GM12891 (cell line): ENCODE results near the gene JMY.
"Not testable (repeated sequence)": the region's sequence is repeated elsewhere in the genome, so short reads cannot be mapped to it uniquely, and the experiment has no call there.

Experiments used
- DNase-seq: peaks from one replicate; pipeline ENCODE4 v3.0.0; 2011; ENCODE audit warnings: low spot score; ENCODE audit not compliant: insufficient read length
- FAIRE-seq: peaks from 2 replicates; lab custom pipeline; 2011; peaks lifted over from hg19 to GRCh38; lab: Jason Lieb, UNC
- PAX5 ChIP-seq: IDR thresholded peaks from 2 replicates; pipeline ENCODE4 v1.6.1; 2011; ENCODE audit warnings: low read length, moderate library complexity, mild to moderate bottlenecking; ENCODE audit not compliant: insufficient read depth, severe bottlenecking
- POLR2A ChIP-seq: IDR thresholded peaks from 2 replicates; pipeline ENCODE4 v1.6.1; 2011; ENCODE audit warnings: low read depth, low read length, control low read depth
- POLR2AphosphoS5 ChIP-seq: IDR thresholded peaks from 2 replicates; pipeline ENCODE4 v1.6.1; 2011; ENCODE audit warnings: low read depth, low read length, control low read depth
- POU2F2 ChIP-seq: IDR thresholded peaks from 2 replicates; pipeline ENCODE4 v1.6.1; 2011; ENCODE audit warnings: low read depth, mild to moderate bottlenecking, control low read depth, low read length, moderate library complexity
- SPI1 ChIP-seq: IDR thresholded peaks from 2 replicates; pipeline ENCODE4 v1.6.1; 2011; ENCODE audit warnings: low read depth, low read length, control low read depth
- TAF1 ChIP-seq: IDR thresholded peaks from 2 replicates; pipeline ENCODE4 v1.6.1; 2011; ENCODE audit warnings: low read depth, low read length, control low read depth

Gene JMY

DNA sequence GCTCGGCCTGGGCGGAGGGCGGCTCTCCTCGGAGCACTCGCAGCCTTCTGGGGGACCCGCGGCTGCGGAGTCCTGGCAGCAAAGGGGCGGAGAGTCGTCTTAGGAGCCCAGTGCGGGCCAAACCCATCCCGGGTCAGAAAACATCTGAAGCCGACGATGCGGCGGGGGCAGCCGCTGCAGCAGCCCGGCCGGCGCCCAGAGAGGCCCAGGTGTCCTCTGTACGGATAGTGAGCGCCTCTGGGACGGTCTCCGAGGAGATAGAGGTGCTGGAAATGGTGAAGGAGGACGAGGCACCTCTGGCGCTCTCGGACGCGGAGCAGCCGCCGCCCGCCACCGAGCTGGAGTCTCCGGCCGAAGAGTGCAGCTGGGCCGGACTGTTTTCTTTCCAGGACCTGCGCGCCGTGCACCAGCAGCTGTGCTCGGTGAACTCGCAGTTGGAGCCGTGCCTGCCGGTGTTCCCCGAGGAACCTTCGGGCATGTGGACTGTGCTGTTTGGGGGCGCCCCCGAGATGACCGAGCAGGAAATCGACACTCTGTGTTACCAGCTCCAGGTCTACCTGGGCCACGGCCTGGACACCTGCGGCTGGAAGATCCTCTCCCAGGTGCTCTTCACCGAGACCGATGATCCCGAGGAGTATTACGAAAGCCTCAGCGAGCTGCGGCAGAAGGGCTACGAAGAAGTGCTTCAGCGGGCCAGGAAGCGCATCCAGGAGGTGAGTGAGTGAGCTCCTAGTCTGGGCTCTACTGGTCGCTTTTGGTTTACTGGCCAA, 1.2 kb downstream of the JMY start:
- TF ChIP-seq POLR2A (no peak), POU2F2 (no peak), POLR2AphosphoS5 (no peak), TAF1 (no peak), SPI1 (no peak), PAX5 (no peak)
- DNase-seq (peak; percentile 38), FAIRE-seq (no peak)

DNA sequence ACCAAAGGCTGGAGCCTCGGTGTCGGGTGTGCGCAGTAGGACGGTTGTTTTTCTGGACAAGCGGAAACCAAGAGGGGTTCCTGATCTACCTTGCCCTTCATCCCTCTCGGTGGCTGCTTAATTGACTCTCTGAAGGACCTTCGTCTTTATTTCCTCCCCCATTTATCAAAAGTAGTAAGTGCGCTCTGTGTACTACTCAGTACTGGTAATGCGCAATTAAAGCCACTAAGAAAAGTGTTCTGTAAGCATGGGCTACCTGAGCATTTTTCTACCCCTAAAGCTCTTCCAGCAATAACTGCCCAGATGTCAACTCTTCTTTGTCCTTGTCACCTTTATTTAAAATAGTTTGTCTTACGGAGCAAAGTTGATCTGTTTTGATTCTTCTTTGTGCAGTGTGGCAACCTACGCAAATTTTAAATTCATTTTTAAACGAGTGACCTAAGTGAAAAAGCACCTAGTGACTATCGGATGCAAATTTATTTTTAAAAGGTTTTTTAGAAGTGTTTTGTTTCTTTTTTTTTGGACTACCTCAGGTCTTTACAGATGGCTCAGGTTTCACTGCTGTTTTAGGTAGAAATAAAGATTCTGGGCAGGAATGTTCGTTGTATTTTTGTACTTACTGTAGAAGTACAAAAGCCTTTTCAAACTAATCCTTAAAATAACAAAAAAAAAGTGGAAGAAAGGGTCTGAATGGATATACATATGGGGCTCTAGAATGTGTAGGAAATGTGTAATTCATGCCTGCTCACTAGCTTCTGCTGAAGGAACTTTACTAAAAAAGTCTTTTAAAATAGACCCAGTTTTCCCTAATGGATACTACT, 2.0 kb downstream of the JMY start:
- peak; percentile 72 for FAIRE-seq
- no peak for DNase-seq
- TF ChIP-seq SPI1 = no peak
- no peak for TF ChIP-seq POLR2AphosphoS5
- no peak for TF ChIP-seq POLR2A
- TF ChIP-seq PAX5 = no peak
- no peak for TF ChIP-seq TAF1
- TF ChIP-seq POU2F2 = no peak

DNA sequence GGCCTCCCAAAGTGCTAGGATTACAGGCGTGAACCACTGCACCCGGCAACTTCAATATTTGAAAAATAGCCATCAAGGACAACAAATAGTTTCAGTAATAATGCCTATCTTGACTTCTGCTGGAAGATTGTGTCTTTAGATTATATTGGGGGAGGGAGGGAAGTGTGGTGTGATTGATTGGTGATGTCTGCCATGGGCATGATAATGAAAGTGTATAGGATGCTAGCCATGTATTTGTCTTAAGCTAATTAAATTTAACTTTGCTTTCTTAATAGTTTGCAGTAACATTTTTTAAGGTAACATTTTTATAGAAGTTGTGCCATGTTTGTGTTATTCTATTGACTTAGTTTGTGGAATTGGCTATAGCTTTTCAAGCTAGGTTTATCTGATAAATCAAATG, 4.6 kb downstream of the JMY start:
- peak; percentile 48 for FAIRE-seq

DNA sequence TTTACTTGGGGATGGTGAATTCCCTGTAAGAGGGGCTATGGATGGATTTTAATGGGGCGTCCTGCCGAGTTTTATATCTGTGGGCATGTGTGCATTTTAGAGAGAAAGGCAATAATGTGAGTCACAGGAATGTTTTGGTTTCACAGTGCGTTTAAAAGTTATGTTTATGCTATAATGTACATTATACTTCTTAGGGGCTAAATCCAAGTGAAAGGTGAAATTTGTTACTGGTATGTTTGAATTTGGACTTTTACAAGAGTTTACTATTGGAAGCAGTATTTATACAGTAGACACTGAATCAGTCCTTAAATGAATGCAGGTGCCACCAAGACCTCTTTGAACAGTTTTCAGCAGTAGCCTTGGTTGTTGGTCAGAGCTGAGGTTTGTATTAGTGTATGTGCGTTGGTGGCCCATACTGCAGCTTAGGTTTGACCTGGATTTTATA, 5.6 kb downstream of the JMY start:
- TF ChIP-seq SPI1 (no peak), POLR2AphosphoS5 (no peak), POU2F2 (no peak), PAX5 (no peak), TAF1 (no peak), POLR2A (no peak)
- FAIRE-seq = no peak
- DNase-seq = no peak

More for the DNA sequence above, 4.6 kb downstream of the JMY start:
- no peak for TF ChIP-seq POLR2A
- TF ChIP-seq POU2F2 = no peak
- no peak for TF ChIP-seq PAX5
- no peak for TF ChIP-seq SPI1
- no peak for TF ChIP-seq POLR2AphosphoS5
- no peak for TF ChIP-seq TAF1
- DNase-seq = no peak

DNA sequence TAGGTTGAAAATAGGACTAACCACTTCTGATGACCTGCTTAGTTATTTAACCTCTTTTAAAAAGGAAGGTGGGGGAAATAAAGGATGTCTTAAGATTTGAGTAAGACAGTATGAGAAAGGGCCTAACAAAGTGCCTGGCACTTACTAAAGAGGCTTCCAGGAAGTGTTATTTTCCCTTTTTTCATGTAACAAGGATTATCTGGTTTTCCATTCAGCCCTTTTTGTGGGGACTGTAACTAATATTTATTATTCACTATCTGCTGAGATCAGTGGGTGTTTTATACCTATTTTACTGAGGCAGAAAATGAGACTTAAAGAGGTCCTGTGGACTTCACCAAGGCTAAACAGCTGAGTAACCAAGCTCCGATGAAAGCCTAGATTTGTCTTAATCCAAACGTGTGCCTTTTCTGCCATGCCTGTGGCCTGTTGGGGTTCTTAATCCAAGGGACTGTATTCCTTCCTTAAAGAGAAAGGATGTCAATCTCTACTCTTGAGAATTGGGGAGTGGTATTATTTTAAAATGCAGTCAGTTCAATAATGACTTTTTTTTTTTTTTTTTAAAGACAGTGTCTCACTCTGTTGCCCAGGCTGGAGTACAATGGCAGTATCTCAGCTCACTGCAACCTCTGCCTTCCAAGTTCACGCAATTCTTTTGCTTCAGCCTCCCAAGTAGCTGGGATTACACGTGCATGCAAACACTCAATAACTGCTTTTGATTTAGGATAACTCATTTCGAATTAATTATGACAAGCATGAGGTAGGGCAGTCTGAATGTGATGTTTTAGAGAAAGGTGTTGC, 6.5 kb downstream of the JMY start:
- no peak for DNase-seq
- FAIRE-seq = peak; percentile 38
- no peak for TF ChIP-seq SPI1
- TF ChIP-seq POU2F2 = no peak
- TF ChIP-seq PAX5 = no peak
- no peak for TF ChIP-seq POLR2A
- TF ChIP-seq POLR2AphosphoS5 = no peak
- TF ChIP-seq TAF1 = no peak

DNA sequence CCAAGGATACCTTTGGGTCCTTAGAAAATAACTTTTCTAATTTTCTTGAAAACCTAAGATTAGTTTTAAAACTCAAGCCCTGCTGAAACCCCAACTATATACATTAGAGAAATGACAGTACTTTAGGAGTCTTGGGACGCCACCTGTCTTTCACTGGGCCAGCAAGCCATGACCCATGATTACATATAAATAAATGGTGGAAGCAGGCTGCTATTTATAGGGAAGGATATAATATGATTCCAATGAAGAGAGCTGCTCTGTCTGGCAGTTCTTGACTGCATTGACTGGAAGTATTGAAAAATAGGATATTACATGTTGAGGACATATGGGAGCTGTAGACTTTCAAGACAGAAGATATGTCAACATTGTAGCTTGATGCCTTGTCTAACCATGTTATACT, 7.3 kb downstream of the JMY start:
- DNase-seq = no peak
- TF ChIP-seq POLR2A (no peak), TAF1 (no peak), POU2F2 (no peak), SPI1 (no peak), POLR2AphosphoS5 (no peak), PAX5 (no peak)
- FAIRE-seq = peak; percentile 13

DNA sequence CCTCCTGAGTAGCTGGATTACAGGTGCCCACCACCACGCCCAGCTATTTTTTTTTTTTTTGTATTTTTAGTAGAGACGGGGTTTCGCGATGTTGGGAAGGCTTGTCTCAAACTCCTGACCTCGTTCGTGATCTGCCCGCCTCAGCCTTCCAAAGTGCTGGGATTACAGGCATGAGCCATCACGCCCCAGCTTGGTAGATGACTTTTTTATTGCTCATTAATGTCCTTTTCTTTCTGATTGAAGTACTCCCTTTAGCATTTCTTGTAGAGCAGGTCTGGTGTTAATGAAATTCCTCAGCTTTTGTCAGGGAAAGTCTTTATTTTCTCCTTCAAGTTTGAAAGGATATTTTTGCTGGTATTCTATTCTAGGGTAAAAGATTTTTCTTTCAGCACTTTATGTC, 18.1 kb downstream of the JMY start:
- FAIRE-seq, DNase-seq: not testable (repeated sequence)

DNA sequence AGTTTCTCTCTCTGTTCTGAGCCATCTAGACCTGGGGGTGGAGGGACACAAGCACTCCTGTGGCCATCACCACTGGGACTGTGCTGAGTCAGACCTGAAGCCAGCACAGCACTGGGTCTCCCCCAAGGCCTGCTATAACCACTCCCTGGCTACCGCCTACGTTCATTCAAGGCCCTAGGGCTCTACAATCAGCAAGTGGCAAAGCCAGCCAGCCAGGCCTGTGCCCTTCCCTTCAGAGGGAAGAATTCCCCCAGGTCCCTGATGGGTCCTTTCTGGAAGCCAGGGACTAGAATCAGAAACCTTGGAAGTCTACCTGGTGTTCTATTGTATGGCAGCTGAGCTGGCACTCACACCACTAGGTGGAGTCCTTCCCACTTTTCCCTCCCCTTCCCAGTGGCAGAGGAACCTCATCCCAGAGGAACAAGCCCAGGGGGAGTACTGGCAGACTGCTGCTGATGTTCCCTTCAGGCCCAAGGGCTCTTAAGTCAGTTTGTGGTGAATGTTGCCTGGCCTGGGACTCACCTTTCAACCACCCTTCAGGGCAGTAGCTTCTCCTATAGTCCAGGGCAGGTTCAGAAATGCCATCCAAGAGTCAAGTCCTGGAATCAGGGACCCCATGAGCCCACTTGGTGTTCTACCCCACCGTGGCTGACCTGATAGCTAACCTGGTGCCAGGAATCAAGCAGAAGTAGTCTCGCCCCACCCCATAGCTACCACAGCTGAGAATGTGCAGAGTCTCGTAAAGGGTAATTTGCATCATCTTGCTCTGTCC, 20.0 kb downstream of the JMY start:
- no peak for DNase-seq
- TF ChIP-seq TAF1 (no peak), SPI1 (no peak), POLR2A (no peak), POU2F2 (no peak), PAX5 (no peak), POLR2AphosphoS5 (no peak)
- FAIRE-seq = peak; percentile 80

DNA sequence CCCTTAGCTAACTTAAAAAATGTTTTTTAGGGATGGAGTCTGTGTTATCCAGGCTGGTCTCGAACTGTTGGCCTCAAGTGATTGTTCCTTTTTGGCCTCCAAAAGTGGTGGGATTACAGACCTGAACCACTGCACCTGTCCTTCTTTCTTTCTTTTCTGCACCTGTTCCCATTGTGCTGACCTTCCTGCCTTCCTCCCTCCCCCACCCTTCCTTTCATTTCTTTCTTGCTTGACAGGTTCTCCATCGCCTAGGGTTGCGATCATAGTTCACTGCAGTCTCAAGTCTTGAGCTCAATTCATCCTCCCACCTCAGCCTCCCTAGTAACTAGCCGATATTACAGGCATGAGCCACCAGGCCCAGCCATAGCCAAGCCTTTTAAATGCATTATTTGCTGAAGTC, 20.6 kb downstream of the JMY start:
- TF ChIP-seq POLR2A = no peak
- no peak for TF ChIP-seq POLR2AphosphoS5
- TF ChIP-seq POU2F2 = no peak
- no peak for TF ChIP-seq SPI1
- no peak for TF ChIP-seq TAF1
- no peak for TF ChIP-seq PAX5
- FAIRE-seq (no peak), DNase-seq (no peak)
